ENCODE measurements around the gene RASSF1. TPM values are rescaled to one million over a fixed set of nuclear protein-coding genes. Genes with fewer than 3 reads are reported as not detected.
A peak's percentile ranks its signal among the peaks of the same experiment; 100 is the strongest.

Gene RASSF1
- total and polyA plus RNA-seq, 2 of the 13 experiments (the other 11 are each of a cell fraction or from before 2014, with no cell fraction given), result 10.2 to 27.5 TPM

GRCh38 chr3:50303013-50303815 lies 37.4 kb downstream of the RASSF1 start, which contains the start of gene HYAL1 (continued):
- TF ChIP-seq NAIF1 (CRISPR knock-in tag; IDR thresholded peaks at IDR 0.05; ENCODE audit: borderline replicate concordance), result peak; percentile 95
- TF ChIP-seq ZNF280B (CRISPR knock-in tag; IDR thresholded peaks at IDR 0.05; ENCODE audit: borderline replicate concordance), result no peak
- TF ChIP-seq ZNF572 (CRISPR knock-in tag; IDR thresholded peaks at IDR 0.05), result 0 out of 2 replicates have a peak, but pooled peaks have one; percentile 46
- TF ChIP-seq ZNF468 (CRISPR knock-in tag; IDR thresholded peaks at IDR 0.05), result no peak
- no peak for TF ChIP-seq ZNF143 (CRISPR knock-in tag; IDR thresholded peaks at IDR 0.05)
- peak; percentile 62; the same call in 1 of the 2 replicates for TF ChIP-seq GPN1 (CRISPR knock-in tag; IDR thresholded peaks at IDR 0.05; ENCODE audit: borderline replicate concordance)
- TF ChIP-seq ZNF138 (CRISPR knock-in tag; IDR thresholded peaks at IDR 0.05; ENCODE audit: low read depth), result 0 out of 2 replicates have a peak, but pooled peaks have one; percentile 47
- TF ChIP-seq ZNF543 (CRISPR knock-in tag; IDR thresholded peaks at IDR 0.05), result peak; percentile 65; the same call in 1 of the 2 replicates
- TF ChIP-seq PCBP1 (IDR thresholded peaks at IDR 0.05; ENCODE audit: borderline replicate concordance, low read depth, low read length), result peak; percentile 60; the same call in 1 of the 2 replicates
- no peak for TF ChIP-seq ATF1 (CRISPR knock-in tag; IDR thresholded peaks at IDR 0.05)
- peak; percentile 90; the same call in 1 of the 2 replicates for TF ChIP-seq ARHGAP35 (CRISPR knock-in tag; IDR thresholded peaks at IDR 0.05; ENCODE audit: borderline replicate concordance)
- TF ChIP-seq HDAC6 (IDR thresholded peaks at IDR 0.05; ENCODE audit: low read depth, low read length), result no peak
- TF ChIP-seq PBX3 (CRISPR knock-in tag; IDR thresholded peaks at IDR 0.05; ENCODE audit: borderline replicate concordance), result no peak
- TF ChIP-seq MAFK (conservative IDR thresholded peaks at IDR 0.05 in 1 of 2, IDR thresholded peaks at IDR 0.05 in 1 of 2; ENCODE audit: low read length in 2 of 2), result no peak
- TF ChIP-seq TSC22D2 (CRISPR knock-in tag; IDR thresholded peaks at IDR 0.05; ENCODE audit: borderline replicate concordance), result no peak
- no peak for TF ChIP-seq SRF (IDR thresholded peaks at IDR 0.05; ENCODE audit: low read depth, low read length)
- peak; percentile 48; the same call in 1 of the 2 replicates for TF ChIP-seq MXD1 (CRISPR knock-in tag; IDR thresholded peaks at IDR 0.05)
- peak; percentile 77; the same call in 1 of the 2 replicates for TF ChIP-seq KAT8 (CRISPR knock-in tag; IDR thresholded peaks at IDR 0.05)
- TF ChIP-seq HNF1A (IDR thresholded peaks at IDR 0.05; ENCODE audit: low read depth), result peak; percentile 92
- TF ChIP-seq HNF1A (CRISPR knock-in tag; IDR thresholded peaks at IDR 0.05; ENCODE audit: borderline replicate concordance), result peak; percentile 95
- no peak for TF ChIP-seq SIX1 (CRISPR knock-in tag; IDR thresholded peaks at IDR 0.05; ENCODE audit: borderline replicate concordance)
